Immature natural killer cell (primary cell): ENCODE data around the gene IFI30. TPM values are rescaled to one million over a fixed set of nuclear protein-coding genes. Genes with fewer than 3 reads are reported as not detected.

ENCODE experiments used
- DNase-seq, 3 donors: peaks; one replicate each; pipeline ENCODE4 v3.0.0; 2022; ENCODE audit warnings: mixed read lengths in 1 of 3
- H3K27ac Mint-ChIP-seq, 6 donors: one replicate each; pipeline ENCODE4 v1.8.0; 2020; ENCODE audit warnings: mixed read lengths in 6 of 6, mild to moderate bottlenecking in 5 of 6, inconsistent platforms in 4 of 6, moderate library complexity in 3 of 6
- H3K27me3 Mint-ChIP-seq, 3 donors: one replicate each; pipeline ENCODE4 v1.8.0; 2020 to 2021; ENCODE audit warnings: low read depth in 3 of 3, mild to moderate bottlenecking in 3 of 3, mixed read lengths in 3 of 3, moderate library complexity in 3 of 3, inconsistent platforms in 1 of 3
- H3K36me3 Mint-ChIP-seq, 3 donors: one replicate each; pipeline ENCODE4 v1.8.0; 2020; ENCODE audit warnings: mixed read lengths in 3 of 3, inconsistent platforms in 2 of 3, mild to moderate bottlenecking in 2 of 3
- H3K4me1 Mint-ChIP-seq, 2 donors: one replicate each; pipeline ENCODE4 v1.8.0; 2020; ENCODE audit warnings: inconsistent platforms in 2 of 2, mild to moderate bottlenecking in 2 of 2, mixed read lengths in 2 of 2, moderate library complexity in 1 of 2
- H3K4me3 Mint-ChIP-seq, 5 donors: one replicate each; pipeline ENCODE4 v1.8.0; 2020; ENCODE audit warnings: mild to moderate bottlenecking in 5 of 5, mixed read lengths in 5 of 5, inconsistent platforms in 3 of 5, moderate library complexity in 3 of 5
- H3K9me3 Mint-ChIP-seq, 6 donors: one replicate each; pipeline ENCODE4 v1.8.0; 2020; ENCODE audit warnings: mild to moderate bottlenecking in 6 of 6, mixed read lengths in 6 of 6, inconsistent platforms in 4 of 6, moderate library complexity in 3 of 6
- polyA plus RNA-seq, 3 donors: library from polyadenylated mRNA; unstranded; fragments of 300-500 nt; fragmentation: Illumina TruSeq; gene quantifications; one replicate each; pipeline ENCODE4 v1.2.3, GENCODE V29; 2021

IFI30 gene
- polyA plus RNA-seq, 3 donors from 2014 or later = 49.0 to 184 (median 83.1) TPM

DNA sequence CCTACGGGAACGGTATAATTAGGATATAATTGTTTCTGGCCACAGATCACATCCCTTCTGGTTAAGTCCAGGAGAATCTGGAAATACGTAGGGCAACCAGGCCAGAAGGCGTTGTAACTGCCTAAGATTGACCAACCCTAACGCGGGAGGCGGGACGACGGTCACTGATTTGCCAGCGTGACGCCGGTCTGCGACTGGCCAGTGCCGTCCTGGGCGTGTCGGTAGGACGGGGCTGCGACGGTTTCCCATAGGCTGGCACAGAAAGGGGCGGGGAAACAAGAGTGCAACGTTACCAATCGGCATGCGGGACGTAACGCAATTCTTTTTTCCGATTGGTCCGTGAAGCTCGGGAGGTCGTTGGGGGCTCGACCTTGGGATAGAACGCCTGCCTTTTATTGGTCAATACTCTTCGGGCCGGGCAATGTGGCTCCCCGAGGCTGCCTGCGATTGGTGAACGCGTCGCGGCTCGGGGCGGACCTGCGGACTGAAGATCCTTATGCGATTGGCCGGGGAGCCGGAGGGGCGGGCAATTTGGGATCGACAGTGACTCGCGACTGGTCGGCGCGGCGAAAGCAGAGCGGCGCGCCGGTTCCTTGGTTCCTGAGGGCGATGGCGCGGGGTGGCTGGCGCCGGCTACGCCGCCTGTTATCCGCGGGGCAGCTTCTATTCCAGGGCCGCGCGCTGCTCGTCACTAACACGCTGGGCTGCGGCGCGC lies 19.2 kb downstream of the IFI30 start, which contains the start of gene MPV17L2:
MPV17L2 (plus strand) TSS at position 546 of the 715 bp plus-strand sequence; CDS start at position 610, 64 bp downstream.
- Mint-ChIP-seq H3K4me1 (peaks cover 22 to 27% of the 10 kb centered on the region in 2 donors), H3K27ac (peak within 1 kb of the TSS; percentile 87 to 99 (median 96)), H3K27me3 (peaks cover 5 to 9% (median 8%) of the 10 kb centered on the region in 3 donors), H3K9me3 (no peaks in the 10 kb centered on the region), H3K4me3 (peak within 1 kb of the TSS; percentile 88 to 99 (median 93)), H3K36me3 (no peaks in the 10 kb centered on the region)
- peak; percentile 99 for DNase-seq

- Mint-ChIP-seq H3K4me1 (peaks cover 22 to 27% of the 10 kb centered on the region in 2 donors), H3K36me3 (peaks cover 0 to 7% (median 6%) of the 10 kb centered on the region in 3 donors), H3K4me3 (peak overlapping the region; percentile 88 to 99 (median 93)), H3K27ac (peak overlapping the region; percentile 87 to 99 (median 96)), H3K27me3 (peaks cover 5 to 9% (median 8%) of the 10 kb centered on the region in 3 donors), H3K9me3 (no peaks in the 10 kb centered on the region)
- no peak for DNase-seq
Measured at GRCh38 chr19:18193388-18194180, 20.0 kb downstream of the IFI30 start.

DNA sequence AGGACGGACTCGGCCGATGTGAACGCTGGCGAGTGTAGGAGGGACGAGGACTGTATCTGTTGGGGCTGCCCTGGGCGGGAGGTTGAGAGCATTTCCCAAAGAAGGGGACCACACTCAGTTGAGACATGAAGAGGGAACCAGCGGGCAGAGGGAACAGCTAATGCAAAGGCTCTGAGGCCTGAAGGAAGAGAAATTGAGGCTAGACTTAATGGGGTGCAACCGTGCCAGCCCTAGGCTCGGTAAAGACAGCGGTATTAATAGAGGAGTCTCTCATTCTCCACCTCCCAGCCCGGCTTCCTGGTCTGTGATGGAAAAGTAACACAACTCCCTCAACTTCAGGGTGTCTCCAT lies 20.5 kb downstream of the IFI30 start:
- Mint-ChIP-seq H3K4me1 (peaks cover 22 to 27% of the 10 kb centered on the region in 2 donors), H3K27ac (peak overlapping the region in 4 of 6 donors; percentile 31 to 87 (median 52)), H3K27me3 (peaks cover 5 to 9% (median 8%) of the 10 kb centered on the region in 3 donors), H3K4me3 (peak overlapping the region; percentile 88 to 99 (median 93)), H3K9me3 (no peaks in the 10 kb centered on the region), H3K36me3 (peaks cover 0 to 8% (median 8%) of the 10 kb centered on the region in 3 donors)
- DNase-seq = no peak

DNA sequence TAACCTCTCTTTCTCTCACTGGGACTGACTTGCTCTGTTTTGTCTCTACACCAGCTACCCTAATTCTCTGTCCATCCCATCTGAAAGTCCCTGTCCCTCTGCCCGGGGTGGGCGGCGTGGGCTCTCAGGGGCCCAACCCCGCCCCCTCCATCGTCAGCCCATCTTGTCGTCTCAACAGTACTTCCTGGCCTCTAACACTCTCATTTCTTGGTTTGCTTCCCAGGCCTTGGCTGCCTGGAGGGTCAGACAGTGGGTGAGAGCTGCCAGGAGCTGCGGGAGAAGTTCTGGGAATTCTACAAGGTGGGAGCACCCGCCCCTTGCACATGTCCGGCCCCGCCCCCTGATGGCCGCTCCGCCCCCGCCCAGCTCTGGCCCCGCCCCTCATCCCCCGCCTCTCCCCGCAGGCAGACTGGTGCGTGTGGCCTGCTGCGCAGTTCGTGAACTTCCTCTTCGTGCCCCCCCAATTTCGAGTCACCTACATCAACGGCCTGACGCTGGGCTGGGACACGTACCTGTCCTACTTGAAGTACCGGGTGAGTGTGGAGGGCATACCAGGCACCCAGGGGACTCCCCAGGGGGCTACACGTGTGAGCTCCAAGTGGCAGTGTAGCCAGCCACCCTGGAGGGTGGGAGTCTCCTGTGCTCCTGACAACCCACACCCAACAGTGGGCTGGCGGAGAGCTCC lies 21.1 kb downstream of the IFI30 start:
- Mint-ChIP-seq H3K4me3 (peak overlapping the region; percentile 88 to 99 (median 93)), H3K36me3 (peaks cover 0 to 10% (median 8%) of the 10 kb centered on the region in 3 donors), H3K9me3 (no peaks in the 10 kb centered on the region), H3K4me1 (peaks cover 22 to 27% of the 10 kb centered on the region in 2 donors), H3K27me3 (peaks cover 5 to 9% (median 8%) of the 10 kb centered on the region in 3 donors), H3K27ac (peak overlapping the region in 3 of 6 donors; percentile 31 to 66 (median 58))
- peak in 1 of 3 donors; percentile 11 for DNase-seq

GRCh38 chr19:18196511-18196845 lies 22.9 kb downstream of the IFI30 start:
- DNase-seq = no peak
- Mint-ChIP-seq H3K27ac (no peak overlapping the region), H3K9me3 (no peaks in the 10 kb centered on the region), H3K4me3 (peak overlapping the region in 1 of 5 donors; percentile 51), H3K4me1 (peaks cover 22 to 27% of the 10 kb centered on the region in 2 donors), H3K27me3 (peaks cover 7 to 9% (median 8%) of the 10 kb centered on the region in 3 donors), H3K36me3 (peaks cover 0 to 12% (median 9%) of the 10 kb centered on the region in 3 donors)

DNA sequence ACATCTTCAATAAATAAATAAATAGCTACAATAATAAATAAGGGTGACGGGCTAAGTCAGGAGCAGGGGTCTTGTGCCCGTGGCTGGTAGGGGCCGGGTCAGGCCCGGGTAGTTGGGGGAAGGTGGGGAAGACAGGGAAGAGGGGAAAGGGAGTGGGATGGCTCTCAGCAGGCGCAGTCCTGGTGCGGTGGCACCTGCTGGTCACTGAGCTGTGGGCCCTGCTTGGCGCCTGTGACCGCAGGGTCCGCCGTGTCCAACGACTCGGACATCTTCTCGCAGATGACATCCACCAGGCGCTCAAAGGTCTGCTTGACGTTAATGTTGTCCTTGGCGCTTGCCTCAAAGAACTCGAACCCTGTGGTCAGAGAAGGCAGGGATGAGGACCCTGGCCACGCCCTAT lies 23.7 kb downstream of the IFI30 start:
- DNase-seq = no peak
- Mint-ChIP-seq H3K36me3 (peaks cover 0 to 12% (median 11%) of the 10 kb centered on the region in 3 donors), H3K27me3 (peaks cover 6 to 11% (median 7%) of the 10 kb centered on the region in 3 donors), H3K4me1 (peaks cover 19 to 20% of the 10 kb centered on the region in 2 donors), H3K27ac (no peak overlapping the region), H3K4me3 (no peak overlapping the region), H3K9me3 (no peaks in the 10 kb centered on the region)

- H3K4me1 Mint-ChIP-seq = peaks cover 19 to 22% of the 10 kb centered on the region in 2 donors
- DNase-seq = no peak
- H3K27ac Mint-ChIP-seq = peak overlapping the region in 1 of 6 donors; percentile 68
- H3K4me3 Mint-ChIP-seq = no peak overlapping the region
- no peaks in the 10 kb centered on the region for H3K9me3 Mint-ChIP-seq
- H3K27me3 Mint-ChIP-seq = peaks cover 3 to 9% (median 3%) of the 10 kb centered on the region in 3 donors
- H3K36me3 Mint-ChIP-seq = peaks cover 0 to 12% (median 11%) of the 10 kb centered on the region in 3 donors
Measured at GRCh38 chr19:18197941-18198340, 24.3 kb downstream of the IFI30 start.

- no peak for DNase-seq
- H3K36me3 Mint-ChIP-seq = peaks cover 0 to 12% (median 11%) of the 10 kb centered on the region in 3 donors
- no peak overlapping the region for H3K27ac Mint-ChIP-seq
- H3K4me3 Mint-ChIP-seq = no peak overlapping the region
- peaks cover 2 to 8% (median 5%) of the 10 kb centered on the region in 3 donors for H3K27me3 Mint-ChIP-seq
- H3K4me1 Mint-ChIP-seq = peaks cover 19 to 24% of the 10 kb centered on the region in 2 donors
- H3K9me3 Mint-ChIP-seq = no peaks in the 10 kb centered on the region
Measured at GRCh38 chr19:18198374-18198773, 24.8 kb downstream of the IFI30 start.

GRCh38 chr19:18202397-18202777 lies 28.8 kb downstream of the IFI30 start:
- Mint-ChIP-seq H3K27ac (peak overlapping the region in 3 of 6 donors; percentile 13 to 33 (median 30)), H3K27me3 (peaks cover 5 to 15% (median 5%) of the 10 kb centered on the region in 3 donors), H3K4me1 (peaks cover 24 to 25% of the 10 kb centered on the region in 2 donors), H3K36me3 (peaks cover 0 to 12% (median 11%) of the 10 kb centered on the region in 3 donors), H3K9me3 (no peaks in the 10 kb centered on the region), H3K4me3 (peak overlapping the region; percentile 31 to 94 (median 61))
- DNase-seq = no peak

GRCh38 chr19:18202778-18203407 lies 29.3 kb downstream of the IFI30 start:
- Mint-ChIP-seq H3K4me3 (peak overlapping the region; percentile 93 to 98 (median 94)), H3K36me3 (peaks cover 0 to 12% (median 11%) of the 10 kb centered on the region in 3 donors), H3K9me3 (no peaks in the 10 kb centered on the region), H3K27me3 (peaks cover 5 to 15% (median 5%) of the 10 kb centered on the region in 3 donors), H3K4me1 (peaks cover 24 to 25% of the 10 kb centered on the region in 2 donors), H3K27ac (peak overlapping the region; percentile 84 to 94 (median 88))
- peak in 1 of 3 donors; percentile 14 for DNase-seq

- peaks cover 0 to 6% (median 6%) of the 10 kb centered on the region in 3 donors for H3K36me3 Mint-ChIP-seq
- H3K4me3 Mint-ChIP-seq = peak overlapping the region; percentile 93 to 98 (median 94)
- peaks cover 24 to 25% of the 10 kb centered on the region in 2 donors for H3K4me1 Mint-ChIP-seq
- no peaks in the 10 kb centered on the region for H3K9me3 Mint-ChIP-seq
- H3K27ac Mint-ChIP-seq = peak overlapping the region; percentile 84 to 94 (median 88)
- DNase-seq = no peak
- H3K27me3 Mint-ChIP-seq = peaks cover 5 to 15% (median 5%) of the 10 kb centered on the region in 3 donors
Measured at GRCh38 chr19:18203408-18203862, 29.8 kb downstream of the IFI30 start.

DNA sequence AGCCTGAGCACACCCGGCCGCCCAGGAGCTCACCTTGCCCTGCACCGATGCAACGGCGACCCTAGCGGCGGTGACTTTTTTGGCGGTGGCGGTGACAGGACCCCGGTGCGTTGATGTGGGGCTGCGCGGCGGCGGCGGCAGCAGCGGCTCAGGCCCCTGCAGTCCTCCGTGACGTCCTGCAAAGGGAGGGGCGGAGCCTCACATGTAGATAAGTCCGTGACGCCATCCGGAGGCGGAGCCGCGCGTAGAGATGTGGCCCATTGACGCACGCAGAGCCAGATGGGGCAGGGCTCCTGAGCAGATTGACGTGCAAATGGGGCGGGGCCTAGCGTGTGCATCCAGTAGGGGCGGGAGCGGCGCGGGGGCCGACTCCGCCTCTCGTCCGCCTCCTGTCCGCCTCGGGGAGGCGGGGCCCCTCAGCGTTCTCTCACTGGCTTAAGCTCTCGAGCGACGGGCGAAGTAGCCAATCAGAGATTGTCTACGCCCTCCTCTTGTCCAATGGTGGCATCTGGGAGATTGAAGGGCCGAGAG lies 30.3 kb downstream of the IFI30 start, which contains the start of gene RAB3A:
RAB3A (minus strand) TSS at position 180 of the 531 bp plus-strand sequence. CDS start 1,302 bp downstream, outside the sequence.
- H3K36me3 Mint-ChIP-seq = peaks cover 0 to 4% (median 3%) of the 10 kb centered on the region in 3 donors
- H3K4me1 Mint-ChIP-seq = peaks cover 24 to 25% of the 10 kb centered on the region in 2 donors
- no peaks in the 10 kb centered on the region for H3K9me3 Mint-ChIP-seq
- peaks cover 5 to 15% (median 7%) of the 10 kb centered on the region in 3 donors for H3K27me3 Mint-ChIP-seq
- peak within 1 kb of the TSS; percentile 89 to 99 (median 96) for H3K27ac Mint-ChIP-seq
- peak; percentile 99 to 100 (median 100) for DNase-seq
- H3K4me3 Mint-ChIP-seq = peak within 1 kb of the TSS; percentile 94 to 98 (median 95)
